ENCODE measurements around the gene STAMBPL1.
"Not testable (repeated sequence)": the region's sequence is repeated elsewhere in the genome, so short reads cannot be mapped to it uniquely, and the experiment has no call there.

STAMBPL1 gene

DNA sequence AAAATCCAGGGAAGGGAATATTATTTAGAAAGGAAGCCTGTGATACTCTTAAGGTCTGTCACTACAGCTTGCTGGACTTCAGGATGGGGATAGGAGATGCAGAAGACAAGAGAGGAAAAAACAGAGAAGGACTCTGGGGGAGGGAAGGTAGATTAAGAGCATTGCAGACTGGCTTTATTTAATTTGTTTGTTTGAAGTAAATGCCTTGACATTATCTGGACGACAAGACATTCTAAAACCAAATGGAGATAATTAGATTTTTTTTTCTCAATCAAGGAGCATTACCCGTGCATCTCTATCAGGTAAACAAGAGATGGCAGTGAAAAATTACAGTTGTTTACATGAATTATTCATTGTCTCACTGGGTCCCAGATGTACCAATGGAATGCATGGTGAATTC is 48.2 kb downstream of the STAMBPL1 start:
- Mint-ChIP-seq H3K27ac (peak overlapping the region in 2 of 3 experiments; percentile 80 to 94), H3K9me3 (no peaks in the 10 kb centered on the region), H3K4me3 (no peak overlapping the region), H3K4me1 (peaks cover 62% of the 10 kb centered on the region), H3K36me3 (ENCODE audit: low read depth) (no peaks in the 10 kb centered on the region), H3K27me3 (ENCODE audit: low read depth) (peaks cover 4% of the 10 kb centered on the region)
- TF ChIP-seq, protein P1, sequence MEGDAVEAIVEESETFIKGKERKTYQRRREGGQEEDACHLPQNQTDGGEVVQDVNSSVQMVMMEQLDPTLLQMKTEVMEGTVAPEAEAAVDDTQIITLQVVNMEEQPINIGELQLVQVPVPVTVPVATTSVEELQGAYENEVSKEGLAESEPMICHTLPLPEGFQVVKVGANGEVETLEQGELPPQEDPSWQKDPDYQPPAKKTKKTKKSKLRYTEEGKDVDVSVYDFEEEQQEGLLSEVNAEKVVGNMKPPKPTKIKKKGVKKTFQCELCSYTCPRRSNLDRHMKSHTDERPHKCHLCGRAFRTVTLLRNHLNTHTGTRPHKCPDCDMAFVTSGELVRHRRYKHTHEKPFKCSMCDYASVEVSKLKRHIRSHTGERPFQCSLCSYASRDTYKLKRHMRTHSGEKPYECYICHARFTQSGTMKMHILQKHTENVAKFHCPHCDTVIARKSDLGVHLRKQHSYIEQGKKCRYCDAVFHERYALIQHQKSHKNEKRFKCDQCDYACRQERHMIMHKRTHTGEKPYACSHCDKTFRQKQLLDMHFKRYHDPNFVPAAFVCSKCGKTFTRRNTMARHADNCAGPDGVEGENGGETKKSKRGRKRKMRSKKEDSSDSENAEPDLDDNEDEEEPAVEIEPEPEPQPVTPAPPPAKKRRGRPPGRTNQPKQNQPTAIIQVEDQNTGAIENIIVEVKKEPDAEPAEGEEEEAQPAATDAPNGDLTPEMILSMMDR (IDR thresholded peaks at IDR 0.05; ENCODE audit: unreplicated experiment in 3 of 3), result no peak

DNA sequence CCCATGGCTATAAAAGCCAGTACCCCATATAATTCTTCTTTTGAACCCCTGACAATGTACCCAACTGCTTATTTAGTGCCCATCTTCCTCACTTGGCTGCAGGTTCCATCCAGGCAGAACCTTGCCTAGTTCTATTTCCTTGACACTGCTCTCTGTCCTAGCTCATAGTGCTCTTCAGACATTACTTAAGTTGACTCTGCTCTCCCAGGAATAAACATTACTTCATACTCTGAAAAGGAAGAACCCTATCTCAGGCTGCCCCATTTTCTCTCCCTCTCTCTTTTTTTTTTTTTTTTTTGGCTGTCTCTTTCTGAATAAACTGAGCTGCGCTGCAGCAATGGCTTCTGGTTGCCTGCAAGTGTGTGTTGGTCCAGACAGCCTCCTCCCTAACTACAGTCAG is 51.5 kb downstream of the STAMBPL1 start:
- Mint-ChIP-seq H3K27me3 (ENCODE audit: low read depth) (peaks cover 4% of the 10 kb centered on the region), H3K36me3 (ENCODE audit: low read depth) (no peaks in the 10 kb centered on the region), H3K4me3 (no peak overlapping the region), H3K4me1 (peaks cover 53% of the 10 kb centered on the region), H3K9me3 (no peaks in the 10 kb centered on the region), H3K27ac (no peak overlapping the region)
- TF ChIP-seq, protein P1 (IDR thresholded peaks at IDR 0.05; ENCODE audit: unreplicated experiment in 3 of 3), result no peak

DNA sequence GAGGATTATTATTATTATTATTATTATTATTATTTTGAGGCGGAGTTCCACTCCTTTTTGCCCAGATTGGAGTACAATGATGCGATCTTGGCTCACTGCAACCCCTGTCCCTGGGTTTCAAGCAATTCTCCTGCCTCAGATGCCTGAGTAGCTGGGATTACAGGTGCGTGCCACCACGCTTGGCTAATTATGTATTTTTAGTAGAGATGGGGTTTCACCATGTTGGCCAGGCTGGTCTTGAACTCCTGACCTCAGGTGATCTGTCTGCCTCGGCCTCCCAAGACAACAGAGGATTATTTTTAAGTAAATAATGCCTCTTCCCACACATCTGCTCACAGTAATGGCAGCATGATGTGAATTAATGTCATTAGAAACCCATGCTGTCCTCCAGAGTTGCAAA is 52.0 kb downstream of the STAMBPL1 start:
- Mint-ChIP-seq H3K4me1 (peaks cover 48% of the 10 kb centered on the region), H3K27ac (peak overlapping the region in 1 of 3 experiments; percentile 68)
- H3K4me3 Mint-ChIP-seq; H3K27me3 Mint-ChIP-seq (ENCODE audit: low read depth); H3K36me3 Mint-ChIP-seq (ENCODE audit: low read depth); H3K9me3 Mint-ChIP-seq: not testable (repeated sequence)

DNA sequence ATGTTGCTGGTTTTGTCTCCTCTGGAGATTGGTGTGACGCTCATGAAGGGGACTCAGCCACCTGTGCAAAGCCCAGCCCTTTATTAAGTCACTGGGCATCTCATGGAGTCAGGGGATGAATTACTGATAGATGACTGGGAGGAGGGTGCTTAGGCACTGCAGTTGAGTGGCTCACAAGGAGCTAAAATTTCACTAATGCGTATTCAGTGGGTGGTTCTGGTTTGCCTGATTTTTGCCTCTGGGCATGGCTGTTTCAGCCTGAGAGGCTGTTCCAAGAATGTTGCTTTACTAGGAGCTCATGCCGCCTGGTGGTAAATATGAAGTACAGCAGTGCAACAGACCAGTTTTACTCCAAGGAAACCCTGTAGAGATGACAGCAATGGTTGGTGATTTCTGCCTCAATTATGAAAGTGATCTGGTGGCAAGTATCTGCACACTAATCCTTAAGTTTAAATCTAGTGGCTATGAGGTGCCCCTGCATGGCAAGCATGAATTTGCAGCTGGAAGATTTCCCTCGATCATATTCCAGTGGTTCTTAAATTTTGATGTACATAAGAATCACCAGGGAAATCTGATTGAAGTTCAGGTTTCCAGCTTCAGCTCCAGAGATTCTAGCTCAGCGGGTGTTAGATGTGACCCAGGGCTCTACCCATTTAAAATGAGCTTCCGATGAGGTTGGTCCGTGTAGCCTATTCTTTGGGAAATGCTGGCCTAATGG is 52.7 kb downstream of the STAMBPL1 start:
- TF ChIP-seq, protein P1 (IDR thresholded peaks at IDR 0.05; ENCODE audit: unreplicated experiment in 3 of 3), result peak; percentile 87 to 88 (median 87)
- Mint-ChIP-seq H3K4me3 (peak overlapping the region in 1 of 3 experiments; percentile 30), H3K9me3 (no peaks in the 10 kb centered on the region), H3K27me3 (ENCODE audit: low read depth) (peaks cover 4% of the 10 kb centered on the region), H3K27ac (peak overlapping the region in 2 of 3 experiments; percentile 68 to 96), H3K36me3 (ENCODE audit: low read depth) (no peaks in the 10 kb centered on the region), H3K4me1 (peaks cover 41% of the 10 kb centered on the region)

DNA sequence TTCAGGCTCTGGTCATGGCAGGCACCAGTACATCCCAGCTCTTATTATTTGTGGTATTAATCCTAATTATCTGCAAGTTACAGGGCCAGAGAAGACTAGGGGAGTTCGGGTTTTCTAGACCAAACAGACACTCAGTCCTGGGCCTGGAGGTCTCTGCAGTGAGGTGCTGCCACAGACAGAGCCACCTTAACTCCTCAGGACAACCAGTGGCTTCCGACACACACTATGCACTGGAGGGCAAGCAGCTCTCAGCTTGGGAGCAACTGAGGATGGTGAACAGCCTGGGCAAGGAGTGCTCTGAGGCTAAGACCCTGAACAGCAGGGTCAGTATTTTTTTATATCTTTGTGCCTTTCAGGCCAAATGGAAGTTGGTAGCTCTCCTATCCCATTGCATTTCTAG is 53.5 kb downstream of the STAMBPL1 start:
- Mint-ChIP-seq H3K36me3 (ENCODE audit: low read depth) (no peaks in the 10 kb centered on the region), H3K4me1 (peaks cover 36% of the 10 kb centered on the region), H3K4me3 (no peak overlapping the region), H3K27ac (no peak overlapping the region), H3K27me3 (ENCODE audit: low read depth) (peaks cover 4% of the 10 kb centered on the region), H3K9me3 (no peaks in the 10 kb centered on the region)
- TF ChIP-seq, protein P1 (IDR thresholded peaks at IDR 0.05; ENCODE audit: unreplicated experiment in 3 of 3), result no peak

DNA sequence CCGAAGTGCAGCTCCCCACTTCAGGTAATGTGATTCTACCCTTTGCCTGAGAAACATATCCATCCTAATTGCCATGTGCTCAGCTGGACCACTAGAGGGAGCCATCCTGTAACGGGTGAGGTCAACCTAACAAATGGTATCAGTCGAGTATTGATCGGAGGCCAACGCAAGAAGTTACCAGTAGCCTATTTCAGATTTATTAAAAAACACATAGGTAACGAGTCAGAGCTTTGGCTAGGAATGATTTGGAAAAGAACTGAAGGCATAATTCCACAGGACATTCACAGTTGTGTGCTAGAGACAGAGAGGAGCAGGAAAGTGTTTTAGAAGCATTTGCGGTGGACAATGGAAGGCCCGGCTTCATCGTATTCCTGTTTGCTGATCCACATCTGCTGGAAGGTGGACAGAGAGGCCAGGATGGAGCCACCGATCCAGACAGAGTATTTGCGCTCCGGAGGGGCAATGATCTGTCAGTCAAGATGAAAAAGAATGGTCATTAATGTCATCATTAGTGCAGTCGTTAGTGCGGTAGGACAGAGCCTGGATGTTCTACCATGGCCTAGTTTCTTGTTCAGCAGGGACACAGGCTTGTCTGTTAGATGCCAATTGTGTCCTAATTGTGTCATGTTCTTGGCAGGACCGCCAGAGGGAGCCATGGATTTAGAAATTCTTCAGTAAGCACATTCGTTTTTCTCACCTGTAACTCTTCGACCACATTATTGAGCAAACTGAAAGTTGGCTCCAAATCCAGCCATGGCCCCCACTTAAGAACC is 55.0 kb downstream of the STAMBPL1 start:
- Mint-ChIP-seq H3K27me3 (ENCODE audit: low read depth) (peaks cover 8% of the 10 kb centered on the region), H3K36me3 (ENCODE audit: low read depth) (no peaks in the 10 kb centered on the region), H3K4me3 (no peak overlapping the region), H3K9me3 (no peaks in the 10 kb centered on the region), H3K4me1 (peaks cover 26% of the 10 kb centered on the region), H3K27ac (peak overlapping the region in 2 of 3 experiments; percentile 19 to 49)
- TF ChIP-seq, protein P1 (IDR thresholded peaks at IDR 0.05; ENCODE audit: unreplicated experiment in 3 of 3), result peak; percentile 61 to 64 (median 62)
